ENCODE measurements around the gene ZC3H12D.
"Not testable (repeated sequence)": the region's sequence is repeated elsewhere in the genome, so short reads cannot be mapped to it uniquely, and the experiment has no call there.

The ZC3H12D gene

GRCh38 chr6:149451376-149452036 is 33.3 kb downstream of the ZC3H12D start:
- no peak overlapping the region for H3K4me3 ChIP-seq
- DNase-seq (ENCODE audit: low read depth, low spot score): no peak
- H3K36me3 ChIP-seq (ENCODE audit: insufficient read depth, low read length): no peaks in the 10 kb centered on the region
- H3K9me3 ChIP-seq (ENCODE audit: low read depth, low read length): no peaks in the 10 kb centered on the region
- no peak overlapping the region for H3K9ac ChIP-seq (ENCODE audit: insufficient read length)
- TF ChIP-seq FOXP2 (optimal IDR thresholded peaks at IDR 0.05; ENCODE audit: control extremely low read depth, extremely low read length, insufficient read depth): no peak
- H3K27ac ChIP-seq: no peak overlapping the region

GRCh38 chr6:149450679-149451375 is 34.0 kb downstream of the ZC3H12D start:
- Histone ChIP-seq H3K9ac (ENCODE audit: insufficient read length) (no peak overlapping the region), H3K36me3 (ENCODE audit: insufficient read depth, low read length) (no peaks in the 10 kb centered on the region), H3K4me3 (no peak overlapping the region), H3K9me3 (ENCODE audit: low read depth, low read length) (no peaks in the 10 kb centered on the region), H3K27ac (no peak overlapping the region)
- DNase-seq (ENCODE audit: low read depth, low spot score): no peak
- TF ChIP-seq EZH2 (IDR thresholded peaks at IDR 0.05) (no peak), FOXP2 (optimal IDR thresholded peaks at IDR 0.05; ENCODE audit: control extremely low read depth, extremely low read length, insufficient read depth) (no peak), POLR2AphosphoS5 (IDR thresholded peaks at IDR 0.05; ENCODE audit: borderline replicate concordance, low read depth, low read length) (no peak)

- H3K4me3 ChIP-seq: no peak overlapping the region
- H3K27ac ChIP-seq: no peak overlapping the region
- H3K9me3 ChIP-seq (ENCODE audit: low read depth, low read length): no peaks in the 10 kb centered on the region
- TF ChIP-seq FOXP2 (optimal IDR thresholded peaks at IDR 0.05; ENCODE audit: control extremely low read depth, extremely low read length, insufficient read depth): no peak
- TF ChIP-seq POLR2AphosphoS5 (IDR thresholded peaks at IDR 0.05; ENCODE audit: borderline replicate concordance, low read depth, low read length): no peak
- no peak for TF ChIP-seq EZH2 (IDR thresholded peaks at IDR 0.05)
- H3K36me3 ChIP-seq (ENCODE audit: insufficient read depth, low read length): no peaks in the 10 kb centered on the region
- DNase-seq (ENCODE audit: low read depth, low spot score): no peak
- H3K9ac ChIP-seq (ENCODE audit: insufficient read length): no peak overlapping the region
Measured at GRCh38 chr6:149449831-149450678, 34.8 kb downstream of the ZC3H12D start.

GRCh38 chr6:149448821-149449453 is 35.9 kb downstream of the ZC3H12D start:
- no peaks in the 10 kb centered on the region for H3K9me3 ChIP-seq (ENCODE audit: low read depth, low read length)
- no peak overlapping the region for H3K27ac ChIP-seq
- TF ChIP-seq POLR2AphosphoS5 (IDR thresholded peaks at IDR 0.05; ENCODE audit: borderline replicate concordance, low read depth, low read length): no peak
- TF ChIP-seq FOXP2 (optimal IDR thresholded peaks at IDR 0.05; ENCODE audit: control extremely low read depth, extremely low read length, insufficient read depth): no peak
- TF ChIP-seq EZH2 (IDR thresholded peaks at IDR 0.05): no peak
- no peak overlapping the region for H3K4me3 ChIP-seq
- DNase-seq (ENCODE audit: low read depth, low spot score): no peak
- H3K36me3 ChIP-seq (ENCODE audit: insufficient read depth, low read length): no peaks in the 10 kb centered on the region
- no peak overlapping the region for H3K9ac ChIP-seq (ENCODE audit: insufficient read length)

- TF ChIP-seq FOXP2 (optimal IDR thresholded peaks at IDR 0.05; ENCODE audit: control extremely low read depth, extremely low read length, insufficient read depth) (no peak), POLR2AphosphoS5 (IDR thresholded peaks at IDR 0.05; ENCODE audit: borderline replicate concordance, low read depth, low read length) (no peak), EZH2 (IDR thresholded peaks at IDR 0.05) (no peak)
- Histone ChIP-seq H3K9ac (ENCODE audit: insufficient read length) (no peak overlapping the region), H3K4me3 (no peak overlapping the region), H3K27ac (no peak overlapping the region), H3K9me3 (ENCODE audit: low read depth, low read length) (no peaks in the 10 kb centered on the region), H3K36me3 (ENCODE audit: insufficient read depth, low read length) (no peaks in the 10 kb centered on the region)
- no peak for DNase-seq (ENCODE audit: low read depth, low spot score)
Measured at GRCh38 chr6:149446791-149447376, 37.9 kb downstream of the ZC3H12D start.

- Histone ChIP-seq H3K9ac (ENCODE audit: insufficient read length) (no peak overlapping the region), H3K4me3 (no peak overlapping the region), H3K9me3 (ENCODE audit: low read depth, low read length) (no peaks in the 10 kb centered on the region), H3K36me3 (ENCODE audit: insufficient read depth, low read length) (no peaks in the 10 kb centered on the region), H3K27ac (no peak overlapping the region)
- DNase-seq (ENCODE audit: low read depth, low spot score): no peak
- TF ChIP-seq EZH2 (IDR thresholded peaks at IDR 0.05) (no peak), FOXP2 (optimal IDR thresholded peaks at IDR 0.05; ENCODE audit: control extremely low read depth, extremely low read length, insufficient read depth) (no peak), POLR2AphosphoS5 (IDR thresholded peaks at IDR 0.05; ENCODE audit: borderline replicate concordance, low read depth, low read length) (no peak)
Measured at GRCh38 chr6:149445573-149445972, 39.2 kb downstream of the ZC3H12D start.

- Histone ChIP-seq H3K27ac (no peak overlapping the region), H3K9ac (ENCODE audit: insufficient read length) (no peak overlapping the region), H3K9me3 (ENCODE audit: low read depth, low read length) (no peaks in the 10 kb centered on the region), H3K36me3 (ENCODE audit: insufficient read depth, low read length) (no peaks in the 10 kb centered on the region), H3K4me3 (no peak overlapping the region)
- TF ChIP-seq FOXP2 (optimal IDR thresholded peaks at IDR 0.05; ENCODE audit: control extremely low read depth, extremely low read length, insufficient read depth): no peak
- TF ChIP-seq POLR2AphosphoS5 (IDR thresholded peaks at IDR 0.05; ENCODE audit: borderline replicate concordance, low read depth, low read length): no peak
- no peak for TF ChIP-seq EZH2 (IDR thresholded peaks at IDR 0.05)
- no peak for DNase-seq (ENCODE audit: low read depth, low spot score)
Measured at GRCh38 chr6:149445095-149445466, 39.7 kb downstream of the ZC3H12D start.

GRCh38 chr6:149444360-149445094 is 40.3 kb downstream of the ZC3H12D start:
- DNase-seq (ENCODE audit: low read depth, low spot score); H3K9ac ChIP-seq (ENCODE audit: insufficient read length); H3K27ac ChIP-seq; H3K4me3 ChIP-seq; H3K9me3 ChIP-seq (ENCODE audit: low read depth, low read length); H3K36me3 ChIP-seq (ENCODE audit: insufficient read depth, low read length): not testable (repeated sequence)
